Measurements from ENCODE around the gene OPCML. TPM values are rescaled to one million over a fixed set of nuclear protein-coding genes. Genes with fewer than 3 reads are reported as not detected.

Gene OPCML
- polyA plus RNA-seq, 1 donor from 2014 or later = 11.6 TPM

- H3K4me3 ChIP-seq (ENCODE audit: low read length) = no peak overlapping the region
- H3K27ac ChIP-seq (ENCODE audit: low read length) = no peak overlapping the region
Measured at GRCh38 chr11:133524488-133524887, 7.8 kb downstream of the OPCML start.

GRCh38 chr11:133522344-133522743 is 10.0 kb downstream of the OPCML start:
- no peaks in the 10 kb centered on the region for H3K9me3 ChIP-seq (ENCODE audit: low read length)
- no peak overlapping the region for H3K4me2 ChIP-seq (ENCODE audit: low read length)
- H3K9ac ChIP-seq (ENCODE audit: low read length) = no peak overlapping the region
- H3K27ac ChIP-seq (ENCODE audit: low read length) = no peak overlapping the region
- H3K4me3 ChIP-seq (ENCODE audit: low read length) = no peak overlapping the region
- TF ChIP-seq REST (IDR thresholded peaks at IDR 0.05; ENCODE audit: borderline replicate concordance) (no peak), POLR2AphosphoS5 (IDR thresholded peaks at IDR 0.05) (no peak), TAF1 (IDR thresholded peaks at IDR 0.05; ENCODE audit: low read depth) (no peak), RAD21 (conservative IDR thresholded peaks at IDR 0.05) (no peak), CTCF (IDR thresholded peaks at IDR 0.05; ENCODE audit: poor library complexity, severe bottlenecking) (no peak), SMC3 (conservative IDR thresholded peaks at IDR 0.05; ENCODE audit: poor library complexity) (no peak), EZH2 (IDR thresholded peaks at IDR 0.05; ENCODE audit: borderline replicate concordance, insufficient read depth, low read length, poor library complexity, severe bottlenecking) (no peak), EP300 (conservative IDR thresholded peaks at IDR 0.05; ENCODE audit: poor library complexity, severe bottlenecking) (no peak), MXI1 (conservative IDR thresholded peaks at IDR 0.05; ENCODE audit: poor library complexity, severe bottlenecking) (no peak)
- H2AFZ ChIP-seq (ENCODE audit: low read depth, low read length) = no peak overlapping the region
- no peaks in the 10 kb centered on the region for H3F3A ChIP-seq (ENCODE audit: insufficient read depth, low read length, poor library complexity, severe bottlenecking)
- no peaks in the 10 kb centered on the region for H3K27me3 ChIP-seq (ENCODE audit: insufficient read depth, low read depth, low read length)
- no peaks in the 10 kb centered on the region for H4K20me1 ChIP-seq (ENCODE audit: insufficient read depth)
- H3K36me3 ChIP-seq (ENCODE audit: insufficient read depth, low read length) = no peaks in the 10 kb centered on the region
- H3K79me2 ChIP-seq (replicated peaks; ENCODE audit: insufficient read depth, low read length) = no peaks in the 10 kb centered on the region
- no peaks in the 10 kb centered on the region for H3K9me2 ChIP-seq (ENCODE audit: insufficient read depth, low read length)

More at GRCh38 chr11:133524488-133524887, 7.8 kb downstream of the OPCML start:
- Histone ChIP-seq H2AFZ (ENCODE audit: low read depth, low read length) (no peak overlapping the region), H3K79me2 (replicated peaks; ENCODE audit: insufficient read depth, low read length) (no peaks in the 10 kb centered on the region), H4K20me1 (ENCODE audit: insufficient read depth) (no peaks in the 10 kb centered on the region), H3K9ac (ENCODE audit: low read length) (no peak overlapping the region), H3K9me2 (ENCODE audit: insufficient read depth, low read length) (no peaks in the 10 kb centered on the region), H3K36me3 (ENCODE audit: insufficient read depth, low read length) (no peaks in the 10 kb centered on the region), H3F3A (ENCODE audit: insufficient read depth, low read length, poor library complexity, severe bottlenecking) (no peaks in the 10 kb centered on the region), H3K27me3 (ENCODE audit: insufficient read depth, low read depth, low read length) (peaks cover 3% of the 10 kb centered on the region), H3K9me3 (ENCODE audit: low read length) (no peaks in the 10 kb centered on the region), H3K4me2 (ENCODE audit: low read length) (no peak overlapping the region)
- TF ChIP-seq TAF1 (IDR thresholded peaks at IDR 0.05; ENCODE audit: low read depth) (no peak), REST (IDR thresholded peaks at IDR 0.05; ENCODE audit: borderline replicate concordance) (no peak), SMC3 (conservative IDR thresholded peaks at IDR 0.05; ENCODE audit: poor library complexity) (no peak), RAD21 (conservative IDR thresholded peaks at IDR 0.05) (no peak)
